ENCODE data around the gene TXNDC11. TPM values are rescaled to one million over a fixed set of nuclear protein-coding genes. Genes with fewer than 3 reads are reported as not detected.
A peak's percentile ranks its signal among the peaks of the same experiment; 100 is the strongest.

The TXNDC11 gene
- polyA plus RNA-seq, 4 donors = 47.6 to 73.4 (median 49.7) TPM

GRCh38 chr16:11708421-11708820, 34.2 kb downstream of the TXNDC11 start:
- WGBS, 3 donors = 90 to 97% (median 97%) methylated on average over 1 of the region's 1 CpG
- H3K4me3 ChIP-seq (ENCODE audit: low read depth in 1 of 3, low read length in 3 of 3) = no peak overlapping the region

DNA sequence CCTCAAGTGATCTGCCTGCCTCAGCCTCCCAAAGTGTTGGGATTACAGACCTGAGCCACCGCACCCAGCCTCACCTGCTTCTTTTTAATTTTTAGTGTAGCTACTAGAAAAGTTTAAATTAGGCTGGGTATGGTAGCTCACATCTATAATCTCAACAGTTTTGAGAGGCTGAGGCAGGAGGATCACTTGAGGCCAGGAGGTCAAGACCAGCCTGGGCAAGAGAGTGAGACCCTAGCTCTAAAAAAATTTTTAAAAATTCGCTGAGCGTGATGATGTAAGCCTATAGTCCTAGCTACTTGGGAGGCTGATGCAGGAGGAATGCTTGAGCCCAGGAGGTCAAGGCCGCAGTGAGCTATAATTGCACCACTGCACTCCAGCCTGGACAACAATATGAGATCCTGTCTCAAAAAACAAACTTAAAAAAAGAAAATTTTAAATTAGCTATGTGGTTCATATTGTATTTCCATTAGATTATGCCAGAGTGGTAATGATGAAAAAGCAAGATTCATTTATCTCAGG, 34.9 kb downstream of the TXNDC11 start:
- H3K9me3 ChIP-seq (ENCODE audit: control insufficient read depth in 2 of 2, insufficient read depth in 1 of 2, low read depth in 1 of 2, low read length in 1 of 2) = no peaks in the 10 kb centered on the region
- H3K27me3 ChIP-seq (ENCODE audit: control insufficient read depth in 3 of 3, insufficient read depth in 3 of 3, low read length in 3 of 3) = no peaks in the 10 kb centered on the region
- H3K4me1 ChIP-seq (ENCODE audit: control insufficient read depth in 3 of 3, insufficient read depth in 2 of 3, low read depth in 1 of 3, low read length in 2 of 3) = no peaks in the 10 kb centered on the region
- no peak overlapping the region for H3K4me3 ChIP-seq (ENCODE audit: low read depth in 1 of 3, low read length in 3 of 3)
- FAIRE-seq (no peak), DNase-seq (no peak)
- WGBS, 3 donors = 94 to 97% (median 96%) methylated on average over 4 of the region's 4 CpGs
- no peak overlapping the region for H3K27ac ChIP-seq (ENCODE audit: low read depth in 1 of 3, low read length in 2 of 3)
- H3K36me3 ChIP-seq (ENCODE audit: control insufficient read depth in 3 of 3, insufficient read depth in 2 of 3, low read depth in 1 of 3, low read length in 3 of 3) = peaks cover 5 to 37% (median 7%) of the 10 kb centered on the region in 3 donors

More at GRCh38 chr16:11708421-11708820, 34.2 kb downstream of the TXNDC11 start:
- Histone ChIP-seq H3K36me3 (ENCODE audit: control insufficient read depth in 3 of 3, insufficient read depth in 2 of 3, low read depth in 1 of 3, low read length in 3 of 3) (peaks cover 4 to 36% (median 7%) of the 10 kb centered on the region in 3 donors), H3K9me3 (ENCODE audit: control insufficient read depth in 2 of 2, insufficient read depth in 1 of 2, low read depth in 1 of 2, low read length in 1 of 2) (no peaks in the 10 kb centered on the region), H3K27ac (ENCODE audit: low read depth in 1 of 3, low read length in 2 of 3) (no peak overlapping the region), H3K4me1 (ENCODE audit: control insufficient read depth in 3 of 3, insufficient read depth in 2 of 3, low read depth in 1 of 3, low read length in 2 of 3) (no peaks in the 10 kb centered on the region), H3K27me3 (ENCODE audit: control insufficient read depth in 3 of 3, insufficient read depth in 3 of 3, low read length in 3 of 3) (no peaks in the 10 kb centered on the region)
- DNase-seq (no peak), FAIRE-seq (no peak)

DNA sequence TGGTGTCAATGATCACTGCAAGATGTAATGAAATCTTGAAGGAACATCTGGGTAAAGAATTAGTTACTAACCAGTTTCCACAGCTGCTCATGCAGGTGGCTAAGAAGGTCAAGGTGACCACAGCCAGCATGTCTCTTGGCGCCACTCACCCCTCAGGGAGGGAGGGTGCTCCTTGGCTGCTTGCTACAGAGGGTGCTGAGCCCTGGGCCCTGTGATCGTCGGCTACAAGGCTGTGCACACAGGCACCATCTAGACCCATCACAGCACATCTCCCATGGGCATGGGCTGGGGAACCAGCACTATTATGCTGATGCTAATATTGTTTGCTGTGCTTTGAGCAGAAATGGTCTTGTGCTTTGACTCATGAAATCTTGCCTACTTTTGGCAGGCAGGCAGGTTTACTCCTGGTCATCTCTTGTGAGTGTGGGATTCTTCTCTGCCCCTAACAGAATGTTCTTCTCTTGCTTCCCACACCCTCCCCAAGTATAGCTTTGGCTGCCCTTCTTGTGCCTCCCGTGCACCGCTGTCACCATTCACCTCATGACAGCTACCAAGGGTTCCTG, 36.4 kb downstream of the TXNDC11 start:
- Histone ChIP-seq H3K4me1 (ENCODE audit: control insufficient read depth in 3 of 3, insufficient read depth in 2 of 3, low read depth in 1 of 3, low read length in 2 of 3) (no peaks in the 10 kb centered on the region), H3K4me3 (ENCODE audit: low read depth in 1 of 3, low read length in 3 of 3) (no peak overlapping the region), H3K36me3 (ENCODE audit: control insufficient read depth in 3 of 3, insufficient read depth in 2 of 3, low read depth in 1 of 3, low read length in 3 of 3) (peaks cover 5 to 34% (median 7%) of the 10 kb centered on the region in 3 donors), H3K9me3 (ENCODE audit: control insufficient read depth in 2 of 2, insufficient read depth in 1 of 2, low read depth in 1 of 2, low read length in 1 of 2) (no peaks in the 10 kb centered on the region), H3K27ac (ENCODE audit: low read depth in 1 of 3, low read length in 2 of 3) (no peak overlapping the region), H3K27me3 (ENCODE audit: control insufficient read depth in 3 of 3, insufficient read depth in 3 of 3, low read length in 3 of 3) (no peaks in the 10 kb centered on the region)
- DNase-seq (no peak), FAIRE-seq (no peak)
- 86 to 94% (median 93%) methylated on average over 5 of the region's 5 CpGs for WGBS, 3 donors

DNA sequence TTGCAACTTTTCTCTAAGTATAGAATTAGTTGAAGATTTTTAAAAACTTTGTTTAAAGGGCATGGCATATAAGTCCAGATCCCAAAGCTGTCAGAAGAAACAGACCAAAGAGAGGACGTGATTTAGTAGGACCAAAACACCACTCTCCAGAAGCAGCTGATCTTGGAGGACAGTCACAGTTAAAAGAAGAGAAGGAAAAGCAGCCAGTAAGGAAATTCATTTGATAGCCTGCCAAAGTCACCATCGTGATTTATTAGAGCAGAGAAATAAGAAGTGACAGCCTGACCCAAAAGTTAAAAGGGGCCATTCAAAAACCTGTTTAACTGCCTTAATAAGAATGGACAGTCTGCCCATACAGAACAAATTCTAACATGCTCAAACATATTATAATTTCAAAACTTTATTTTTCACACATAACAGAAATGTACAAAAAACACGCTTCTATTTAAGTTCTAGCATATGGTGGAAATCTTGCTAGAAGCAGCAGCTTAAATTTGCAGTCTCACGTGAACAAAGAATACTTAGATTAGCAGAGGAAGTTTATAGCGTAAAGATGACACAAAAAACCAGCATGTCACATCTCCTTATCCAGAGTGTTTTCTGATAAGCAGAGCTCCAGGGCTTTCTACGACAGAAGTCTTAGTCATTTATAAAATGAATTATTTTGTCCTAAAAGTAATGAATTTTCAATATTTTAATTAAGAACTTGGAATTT, 37.2 kb downstream of the TXNDC11 start:
- no peaks in the 10 kb centered on the region for H3K9me3 ChIP-seq (ENCODE audit: control insufficient read depth in 2 of 2, insufficient read depth in 1 of 2, low read depth in 1 of 2, low read length in 1 of 2)
- H3K4me1 ChIP-seq (ENCODE audit: control insufficient read depth in 3 of 3, insufficient read depth in 2 of 3, low read depth in 1 of 3, low read length in 2 of 3) = no peaks in the 10 kb centered on the region
- FAIRE-seq = no peak
- no peak for DNase-seq
- H3K4me3 ChIP-seq (ENCODE audit: low read depth in 1 of 3, low read length in 3 of 3) = no peak overlapping the region
- H3K27ac ChIP-seq (ENCODE audit: low read depth in 1 of 3, low read length in 2 of 3) = no peak overlapping the region
- H3K36me3 ChIP-seq (ENCODE audit: control insufficient read depth in 3 of 3, insufficient read depth in 2 of 3, low read depth in 1 of 3, low read length in 3 of 3) = peaks cover 4 to 32% (median 7%) of the 10 kb centered on the region in 3 donors
- WGBS, 3 donors = 74 to 89% (median 82%) methylated on average over 6 of the region's 6 CpGs
- H3K27me3 ChIP-seq (ENCODE audit: control insufficient read depth in 3 of 3, insufficient read depth in 3 of 3, low read length in 3 of 3) = no peaks in the 10 kb centered on the region

- Histone ChIP-seq H3K9me3 (ENCODE audit: control insufficient read depth in 2 of 2, insufficient read depth in 1 of 2, low read depth in 1 of 2, low read length in 1 of 2) (no peaks in the 10 kb centered on the region), H3K27me3 (ENCODE audit: control insufficient read depth in 3 of 3, insufficient read depth in 3 of 3, low read length in 3 of 3) (no peaks in the 10 kb centered on the region), H3K27ac (ENCODE audit: low read depth in 1 of 3, low read length in 2 of 3) (peak overlapping the region in 1 of 3 donors; percentile 29), H3K36me3 (ENCODE audit: control insufficient read depth in 3 of 3, insufficient read depth in 2 of 3, low read depth in 1 of 3, low read length in 3 of 3) (peaks cover 2 to 52% (median 15%) of the 10 kb centered on the region in 3 donors), H3K4me3 (ENCODE audit: low read depth in 1 of 3, low read length in 3 of 3) (no peak overlapping the region), H3K4me1 (ENCODE audit: control insufficient read depth in 3 of 3, insufficient read depth in 2 of 3, low read depth in 1 of 3, low read length in 2 of 3) (no peaks in the 10 kb centered on the region)
- no peak for FAIRE-seq
- DNase-seq = no peak
- WGBS, 3 donors = 72 to 75% (median 73%) methylated on average over 9 of the region's 9 CpGs
Observed at GRCh38 chr16:11700264-11701029, 42.2 kb downstream of the TXNDC11 start.

DNA sequence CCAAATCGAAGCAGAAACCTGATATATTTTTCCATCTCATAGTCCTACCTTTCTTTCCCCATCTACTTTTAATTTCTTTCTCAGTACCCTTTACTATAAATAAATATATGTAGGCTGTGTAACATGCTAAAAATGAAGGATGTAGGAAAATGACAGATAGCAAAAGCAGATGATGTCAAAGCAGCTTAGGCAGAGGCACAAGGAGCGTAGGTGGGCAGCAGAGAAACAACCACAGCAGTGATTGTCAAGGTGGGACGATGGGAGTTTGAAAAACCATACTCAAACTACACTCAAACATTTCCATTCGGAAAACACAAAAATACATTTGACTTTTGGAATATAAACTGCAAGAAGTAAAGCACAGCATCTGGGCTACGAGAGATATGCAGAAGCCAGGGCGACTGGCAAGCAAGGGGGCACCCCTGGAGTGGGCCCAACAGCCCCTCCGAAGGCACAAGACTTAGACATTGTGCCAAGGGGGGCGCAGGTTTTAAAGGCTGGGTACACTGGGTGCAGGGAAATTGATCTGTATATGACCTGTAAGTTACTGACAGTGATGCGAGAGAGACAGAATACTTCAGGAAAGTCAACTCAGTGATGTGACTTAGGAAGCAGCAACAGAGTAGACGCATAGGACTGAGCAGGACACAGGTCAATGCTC, 43.3 kb downstream of the TXNDC11 start:
- no peaks in the 10 kb centered on the region for H3K4me1 ChIP-seq (ENCODE audit: control insufficient read depth in 3 of 3, insufficient read depth in 2 of 3, low read depth in 1 of 3, low read length in 2 of 3)
- 82 to 92% (median 86%) methylated on average over 10 of the region's 10 CpGs for WGBS, 3 donors
- H3K9me3 ChIP-seq (ENCODE audit: control insufficient read depth in 2 of 2, insufficient read depth in 1 of 2, low read depth in 1 of 2, low read length in 1 of 2) = no peaks in the 10 kb centered on the region
- H3K4me3 ChIP-seq (ENCODE audit: low read depth in 1 of 3, low read length in 3 of 3) = no peak overlapping the region
- no peak overlapping the region for H3K27ac ChIP-seq (ENCODE audit: low read depth in 1 of 3, low read length in 2 of 3)
- H3K36me3 ChIP-seq (ENCODE audit: control insufficient read depth in 3 of 3, insufficient read depth in 2 of 3, low read depth in 1 of 3, low read length in 3 of 3) = peaks cover 2 to 57% (median 20%) of the 10 kb centered on the region in 3 donors
- FAIRE-seq (no peak), DNase-seq (no peak)
- H3K27me3 ChIP-seq (ENCODE audit: control insufficient read depth in 3 of 3, insufficient read depth in 3 of 3, low read length in 3 of 3) = no peaks in the 10 kb centered on the region

- DNase-seq (peak; percentile 28 to 86), FAIRE-seq (no peak)
- Histone ChIP-seq H3K27ac (ENCODE audit: low read depth in 1 of 3, low read length in 2 of 3) (no peak overlapping the region), H3K4me3 (ENCODE audit: low read depth in 1 of 3, low read length in 3 of 3) (no peak overlapping the region), H3K4me1 (ENCODE audit: control insufficient read depth in 3 of 3, insufficient read depth in 2 of 3, low read depth in 1 of 3, low read length in 2 of 3) (no peaks in the 10 kb centered on the region), H3K9me3 (ENCODE audit: control insufficient read depth in 2 of 2, insufficient read depth in 1 of 2, low read depth in 1 of 2, low read length in 1 of 2) (no peaks in the 10 kb centered on the region), H3K27me3 (ENCODE audit: control insufficient read depth in 3 of 3, insufficient read depth in 3 of 3, low read length in 3 of 3) (no peaks in the 10 kb centered on the region), H3K36me3 (ENCODE audit: control insufficient read depth in 3 of 3, insufficient read depth in 2 of 3, low read depth in 1 of 3, low read length in 3 of 3) (peaks cover 0 to 56% (median 20%) of the 10 kb centered on the region in 3 donors)
- WGBS, 3 donors = 47 to 61% (median 48%) methylated on average over 7 of the region's 7 CpGs
Observed at GRCh38 chr16:11698271-11698689, 44.4 kb downstream of the TXNDC11 start.

DNA sequence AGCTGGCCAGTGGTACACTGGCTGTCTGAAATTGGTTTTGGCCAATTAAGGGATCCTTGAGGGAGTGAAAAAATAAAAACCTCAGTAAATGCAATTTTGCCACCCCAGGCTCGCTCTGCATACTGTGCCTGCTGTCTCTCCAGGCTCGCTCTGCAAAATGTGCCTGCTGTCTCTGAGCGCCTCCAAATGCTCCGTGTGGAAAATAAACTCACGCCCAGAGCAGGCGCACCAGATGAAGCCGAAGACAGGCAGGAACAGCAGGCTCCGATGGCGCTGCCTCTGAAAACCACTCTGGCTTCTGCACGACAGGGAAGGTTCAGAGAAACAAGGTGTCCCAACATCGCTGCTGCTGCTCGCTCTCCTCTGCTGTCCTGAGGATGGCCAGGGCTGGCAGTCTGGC, 45.3 kb downstream of the TXNDC11 start:
- WGBS, 3 donors = 94 to 96% (median 95%) methylated on average over 12 of the region's 12 CpGs
- Histone ChIP-seq H3K36me3 (ENCODE audit: control insufficient read depth in 3 of 3, insufficient read depth in 2 of 3, low read depth in 1 of 3, low read length in 3 of 3) (peaks cover 0 to 57% (median 25%) of the 10 kb centered on the region in 3 donors), H3K4me1 (ENCODE audit: control insufficient read depth in 3 of 3, insufficient read depth in 2 of 3, low read depth in 1 of 3, low read length in 2 of 3) (no peaks in the 10 kb centered on the region), H3K27me3 (ENCODE audit: control insufficient read depth in 3 of 3, insufficient read depth in 3 of 3, low read length in 3 of 3) (no peaks in the 10 kb centered on the region), H3K9me3 (ENCODE audit: control insufficient read depth in 2 of 2, insufficient read depth in 1 of 2, low read depth in 1 of 2, low read length in 1 of 2) (no peaks in the 10 kb centered on the region), H3K27ac (ENCODE audit: low read depth in 1 of 3, low read length in 2 of 3) (peak overlapping the region in 1 of 3 donors; percentile 13), H3K4me3 (ENCODE audit: low read depth in 1 of 3, low read length in 3 of 3) (no peak overlapping the region)
- no peak for DNase-seq
- FAIRE-seq = no peak
